ENCODE measurements around the gene PPP1R1C. TPM values are rescaled to one million over a fixed set of nuclear protein-coding genes. Genes with fewer than 3 reads are reported as not detected.

PPP1R1C gene
- total RNA-seq, 4 donors from 2014 or later: 0.11 TPM; not detected in 3

GRCh38 chr2:182142062-182142461 lies 156.4 kb downstream of the PPP1R1C start:
- peaks cover 0 to 5% (median 0%) of the 10 kb centered on the region in 4 donors for H3K4me1 ChIP-seq
- no peaks in the 10 kb centered on the region for H3K36me3 ChIP-seq
- DNase-seq (ENCODE audit: extremely low spot score): no peak
- H3K4me3 ChIP-seq: no peak overlapping the region
- TF ChIP-seq POLR2AphosphoS5 (IDR thresholded peaks at IDR 0.05) (no peak), POLR2A (IDR thresholded peaks at IDR 0.05; ENCODE audit: low read depth) (no peak), EP300 (IDR thresholded peaks at IDR 0.05) (no peak), CTCF (IDR thresholded peaks at IDR 0.05) (no peak)
- 81% methylated on average over 6 of the region's 6 CpGs for WGBS
- H3K27ac ChIP-seq (replicated peaks in 1 of 4): no peak overlapping the region
- intact Hi-C loops (cut with DNase I): no loop called here
- H3K9me3 ChIP-seq: no peaks in the 10 kb centered on the region
- no peaks in the 10 kb centered on the region for H3K27me3 ChIP-seq

- Histone ChIP-seq H3K27ac (replicated peaks in 1 of 4) (no peak overlapping the region), H3K9me3 (no peaks in the 10 kb centered on the region), H3K4me3 (no peak overlapping the region), H3K27me3 (no peaks in the 10 kb centered on the region), H3K36me3 (no peaks in the 10 kb centered on the region), H3K4me1 (peaks cover 0 to 5% (median 0%) of the 10 kb centered on the region in 4 donors)
- no peak for DNase-seq (ENCODE audit: extremely low spot score)
- 71% methylated on average over 7 of the region's 7 CpGs for WGBS
- intact Hi-C loops (cut with DNase I): no loop called here
- TF ChIP-seq POLR2A (IDR thresholded peaks at IDR 0.05; ENCODE audit: low read depth): no peak
Observed at GRCh38 chr2:182144041-182144775, 158.6 kb downstream of the PPP1R1C start.

- H3K36me3 ChIP-seq: no peaks in the 10 kb centered on the region
- no peak overlapping the region for H3K4me3 ChIP-seq
- H3K4me1 ChIP-seq: peaks cover 0 to 5% (median 0%) of the 10 kb centered on the region in 4 donors
- intact Hi-C loops (cut with DNase I): no loop called here
- H3K9me3 ChIP-seq: no peaks in the 10 kb centered on the region
- TF ChIP-seq CTCF (IDR thresholded peaks at IDR 0.05) (no peak), EP300 (IDR thresholded peaks at IDR 0.05) (no peak), POLR2AphosphoS5 (IDR thresholded peaks at IDR 0.05) (no peak), POLR2A (IDR thresholded peaks at IDR 0.05; ENCODE audit: low read depth) (no peak)
- WGBS: 50% methylated on average over 1 of the region's 1 CpG
- DNase-seq (ENCODE audit: extremely low spot score): no peak
- H3K27ac ChIP-seq (replicated peaks in 1 of 4): no peak overlapping the region
- H3K27me3 ChIP-seq: no peaks in the 10 kb centered on the region
Observed at GRCh38 chr2:182144776-182145165, 159.1 kb downstream of the PPP1R1C start.

- no peaks in the 10 kb centered on the region for H3K9me3 ChIP-seq
- intact Hi-C loops (cut with DNase I): no loop called here
- no peak for DNase-seq (ENCODE audit: extremely low spot score)
- H3K36me3 ChIP-seq: no peaks in the 10 kb centered on the region
- H3K4me1 ChIP-seq: no peaks in the 10 kb centered on the region
- TF ChIP-seq EP300 (IDR thresholded peaks at IDR 0.05): no peak
- TF ChIP-seq CTCF (IDR thresholded peaks at IDR 0.05): no peak
- TF ChIP-seq POLR2AphosphoS5 (IDR thresholded peaks at IDR 0.05): no peak
- no peak for TF ChIP-seq POLR2A (IDR thresholded peaks at IDR 0.05; ENCODE audit: low read depth)
- H3K27ac ChIP-seq (replicated peaks in 1 of 4): no peak overlapping the region
- 44% methylated on average over 2 of the region's 2 CpGs for WGBS
- no peaks in the 10 kb centered on the region for H3K27me3 ChIP-seq
- no peak overlapping the region for H3K4me3 ChIP-seq
Observed at GRCh38 chr2:182148344-182148743, 162.7 kb downstream of the PPP1R1C start.

GRCh38 chr2:182163878-182164277 lies 178.2 kb downstream of the PPP1R1C start:
- Histone ChIP-seq H3K9me3 (no peaks in the 10 kb centered on the region), H3K27me3 (no peaks in the 10 kb centered on the region), H3K4me3 (no peak overlapping the region), H3K36me3 (no peaks in the 10 kb centered on the region), H3K27ac (replicated peaks in 1 of 4) (no peak overlapping the region), H3K4me1 (no peaks in the 10 kb centered on the region)
- no peak for DNase-seq (ENCODE audit: extremely low spot score)
- WGBS: 100% methylated on average over 3 of the region's 3 CpGs
- TF ChIP-seq EP300 (IDR thresholded peaks at IDR 0.05): no peak
- TF ChIP-seq POLR2AphosphoS5 (IDR thresholded peaks at IDR 0.05): no peak
- no peak for TF ChIP-seq POLR2A (IDR thresholded peaks at IDR 0.05; ENCODE audit: low read depth)
- no peak for TF ChIP-seq CTCF (IDR thresholded peaks at IDR 0.05)
- intact Hi-C loops (cut with DNase I): no loop called here

All from esophagus muscularis mucosa (tissue), 4 donors.